HFFc6 (cell line): ENCODE data around the gene TRIM2. TPM values are rescaled to one million over a fixed set of nuclear protein-coding genes. Genes with fewer than 3 reads are reported as not detected.

ENCODE experiments used
- DNase-seq: peaks from one replicate; pipeline ENCODE4 v3.0.0-alpha.2; 2018
- H3K27ac Mint-ChIP-seq: 2 replicates; pipeline ENCODE4 v1.8.0; 2020; ENCODE audit warnings: mild to moderate bottlenecking, mixed read lengths
- H3K27me3 Mint-ChIP-seq: 2 replicates; pipeline ENCODE4 v1.8.0; 2021; ENCODE audit warnings: mild to moderate bottlenecking, moderate library complexity, mixed read lengths; ENCODE audit not compliant: insufficient read depth
- H3K36me3 Mint-ChIP-seq: 2 replicates; pipeline ENCODE4 v1.8.0; 2021; ENCODE audit warnings: low read depth, mixed read lengths
- H3K4me1 Mint-ChIP-seq: 2 replicates; pipeline ENCODE4 v1.8.0; 2020; ENCODE audit warnings: low read depth, mixed read lengths
- H3K4me3 Mint-ChIP-seq: 2 replicates; pipeline ENCODE4 v1.8.0; 2020; ENCODE audit warnings: mild to moderate bottlenecking, moderate library complexity, mixed read lengths
- H3K9me3 Mint-ChIP-seq: 2 replicates; pipeline ENCODE4 v1.8.0; 2020; ENCODE audit warnings: mild to moderate bottlenecking, mixed read lengths
- total RNA-seq, 6 experiments: library from RNA; stranded (reverse); fragmentation: NEBNext Ultra II Directional; extraction: Animal tissue kit (Norgen Biotek cat#: 25700); gene quantifications; 2 replicates in 1 of 6; 3 replicates in 5 of 6; pipeline ENCODE4 v1.2.3, GENCODE V29; 2021
- TF ChIP-seq, protein P1 (sequence below): fragments of 200-600 bp; sonication (generic); IDR thresholded peaks from 2 replicates; pipeline ENCODE4 v1.5.0; 2021; ENCODE audit warnings: antibody characterized with exemption, mild to moderate bottlenecking

Gene TRIM2
- total RNA-seq, 6 experiments from 2014 or later, result 32.3 to 39.6 (median 34.9) TPM

DNA sequence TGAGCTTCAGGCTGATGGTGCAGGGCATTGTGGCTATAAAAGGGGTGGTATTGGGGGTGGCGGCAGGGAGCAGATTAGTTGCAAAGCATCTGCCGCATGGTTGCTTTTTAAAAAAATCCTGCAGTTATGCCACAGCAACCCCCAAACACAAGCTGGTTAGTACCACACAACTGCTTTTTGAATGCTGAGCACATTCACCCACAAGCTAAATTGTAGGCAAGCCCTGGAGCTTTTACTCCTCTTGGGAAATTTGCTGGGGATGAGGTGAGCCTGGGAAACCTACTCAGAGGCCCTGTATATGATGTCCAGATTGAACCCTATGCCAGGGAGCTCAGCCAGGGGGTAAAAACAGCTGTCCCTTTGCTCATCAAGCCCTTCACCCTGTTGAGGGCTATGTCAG lies 33.8 kb upstream of the TRIM2 start:
- Mint-ChIP-seq H3K9me3 (no peaks in the 10 kb centered on the region), H3K36me3 (no peaks in the 10 kb centered on the region), H3K27me3 (peaks cover 21% of the 10 kb centered on the region), H3K27ac (no peak overlapping the region), H3K4me3 (no peak overlapping the region), H3K4me1 (no peaks in the 10 kb centered on the region)
- TF ChIP-seq, protein P1, sequence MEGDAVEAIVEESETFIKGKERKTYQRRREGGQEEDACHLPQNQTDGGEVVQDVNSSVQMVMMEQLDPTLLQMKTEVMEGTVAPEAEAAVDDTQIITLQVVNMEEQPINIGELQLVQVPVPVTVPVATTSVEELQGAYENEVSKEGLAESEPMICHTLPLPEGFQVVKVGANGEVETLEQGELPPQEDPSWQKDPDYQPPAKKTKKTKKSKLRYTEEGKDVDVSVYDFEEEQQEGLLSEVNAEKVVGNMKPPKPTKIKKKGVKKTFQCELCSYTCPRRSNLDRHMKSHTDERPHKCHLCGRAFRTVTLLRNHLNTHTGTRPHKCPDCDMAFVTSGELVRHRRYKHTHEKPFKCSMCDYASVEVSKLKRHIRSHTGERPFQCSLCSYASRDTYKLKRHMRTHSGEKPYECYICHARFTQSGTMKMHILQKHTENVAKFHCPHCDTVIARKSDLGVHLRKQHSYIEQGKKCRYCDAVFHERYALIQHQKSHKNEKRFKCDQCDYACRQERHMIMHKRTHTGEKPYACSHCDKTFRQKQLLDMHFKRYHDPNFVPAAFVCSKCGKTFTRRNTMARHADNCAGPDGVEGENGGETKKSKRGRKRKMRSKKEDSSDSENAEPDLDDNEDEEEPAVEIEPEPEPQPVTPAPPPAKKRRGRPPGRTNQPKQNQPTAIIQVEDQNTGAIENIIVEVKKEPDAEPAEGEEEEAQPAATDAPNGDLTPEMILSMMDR, result no peak
- DNase-seq, result no peak

DNA sequence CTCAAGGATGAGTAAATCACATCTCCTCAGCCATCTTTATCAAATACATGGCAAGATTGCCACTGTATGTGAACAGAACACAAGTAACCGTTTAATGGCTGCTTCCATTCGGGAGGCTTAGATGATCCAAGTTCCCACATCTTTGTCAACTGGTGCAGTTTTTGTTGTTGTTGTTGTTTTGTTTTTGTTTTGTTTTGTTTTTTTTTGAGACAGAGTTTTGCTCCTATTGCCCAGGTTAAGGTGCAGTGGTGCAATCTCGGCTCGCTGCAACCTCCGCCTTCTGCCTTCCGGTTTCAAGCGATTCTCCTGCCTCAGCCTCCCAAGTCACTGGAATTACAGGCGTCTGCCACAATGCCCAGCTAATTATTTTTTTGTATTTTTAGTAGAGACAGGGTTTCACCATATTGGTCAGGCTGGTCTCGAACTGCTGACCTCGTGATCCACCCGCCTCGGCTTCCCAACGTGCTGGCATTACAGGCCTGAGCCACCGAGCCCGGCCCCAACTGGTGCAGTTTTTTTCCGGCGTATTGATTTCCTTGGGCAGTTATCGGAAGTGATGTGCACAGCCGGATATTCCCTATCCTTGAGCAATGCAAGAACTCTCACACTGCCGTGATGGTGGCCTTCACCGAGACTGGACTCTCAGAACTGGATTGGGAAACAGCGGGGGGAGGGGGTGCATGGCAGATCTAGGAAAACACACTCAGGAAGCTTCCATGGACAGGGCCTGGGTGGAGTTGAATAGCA lies 29.2 kb upstream of the TRIM2 start:
- Mint-ChIP-seq H3K27me3 (peaks cover 13% of the 10 kb centered on the region), H3K4me3 (no peak overlapping the region), H3K36me3 (no peaks in the 10 kb centered on the region), H3K4me1 (peaks cover 10% of the 10 kb centered on the region), H3K9me3 (no peaks in the 10 kb centered on the region), H3K27ac (no peak overlapping the region)
- DNase-seq, result no peak
- TF ChIP-seq, protein P1, result no peak

DNA sequence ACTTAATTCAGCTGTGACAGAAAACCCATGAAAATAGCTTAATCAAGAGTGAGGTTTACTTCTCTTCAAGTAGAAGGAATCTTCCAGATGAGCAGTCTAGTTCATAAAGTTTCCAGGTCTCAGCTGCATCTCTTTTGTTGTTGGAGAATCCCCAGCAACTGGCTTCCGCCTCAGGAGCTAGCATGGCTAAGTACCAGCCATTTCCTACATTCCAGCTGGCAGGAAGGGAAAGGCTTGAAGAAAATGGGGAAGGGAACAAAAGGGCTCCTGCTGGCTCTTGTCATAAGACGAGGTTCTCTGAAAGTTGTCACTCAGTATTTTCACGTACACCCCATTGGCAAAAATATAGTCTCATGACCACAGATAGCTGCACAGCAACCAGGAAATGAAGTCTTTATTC lies 27.3 kb upstream of the TRIM2 start:
- DNase-seq, result no peak
- Mint-ChIP-seq H3K27me3 (peaks cover 1% of the 10 kb centered on the region), H3K36me3 (no peaks in the 10 kb centered on the region), H3K9me3 (no peaks in the 10 kb centered on the region), H3K27ac (no peak overlapping the region), H3K4me1 (peaks cover 21% of the 10 kb centered on the region), H3K4me3 (no peak overlapping the region)
- TF ChIP-seq, protein P1, result no peak

DNA sequence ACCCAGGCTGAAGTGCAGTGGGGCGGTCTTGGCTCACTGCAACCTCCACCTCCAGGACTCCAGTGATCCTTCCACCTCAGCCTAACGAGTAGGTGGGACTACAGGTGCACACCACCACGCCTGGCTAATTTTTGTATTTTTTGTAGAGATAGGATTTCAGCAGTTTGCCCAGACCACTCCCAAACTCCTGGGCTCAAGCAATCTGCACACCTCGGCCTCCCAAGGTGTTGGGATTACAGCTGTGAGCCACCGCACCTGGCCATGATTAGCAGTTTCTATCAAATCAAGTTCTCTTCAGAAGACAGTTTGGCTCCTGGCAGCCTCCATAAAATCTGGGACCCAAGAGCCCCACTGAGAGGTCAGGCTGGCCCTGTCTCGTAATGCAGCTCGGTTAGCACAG lies 26.4 kb upstream of the TRIM2 start:
- Mint-ChIP-seq H3K36me3 (no peaks in the 10 kb centered on the region), H3K9me3 (no peaks in the 10 kb centered on the region), H3K4me1 (peaks cover 23% of the 10 kb centered on the region), H3K4me3 (no peak overlapping the region), H3K27ac (no peak overlapping the region), H3K27me3 (peaks cover 1% of the 10 kb centered on the region)
- TF ChIP-seq, protein P1, result no peak
- no peak for DNase-seq

DNA sequence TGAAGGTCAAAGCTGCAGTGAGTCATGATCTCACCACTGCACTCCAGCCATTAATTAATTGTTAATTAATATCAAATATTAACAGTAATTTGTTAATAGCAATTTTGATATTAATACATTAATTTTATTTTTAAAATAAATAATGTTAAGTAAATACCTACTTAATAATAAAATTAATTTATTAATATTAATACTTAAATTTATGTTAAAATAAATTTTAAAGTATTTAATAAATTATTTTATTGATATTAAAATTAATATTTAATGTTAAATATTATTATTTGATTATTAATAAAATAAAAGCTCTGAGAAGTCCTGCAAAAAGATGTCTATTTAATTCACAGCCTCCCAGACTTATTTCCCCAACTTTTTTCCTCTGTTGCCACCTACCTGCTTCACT lies 25.1 kb upstream of the TRIM2 start:
- no peak overlapping the region for H3K27ac Mint-ChIP-seq

More for the DNA sequence above, 25.1 kb upstream of the TRIM2 start:
- H3K9me3 Mint-ChIP-seq, result no peaks in the 10 kb centered on the region
- TF ChIP-seq, protein P1, result no peak
- H3K4me3 Mint-ChIP-seq, result no peak overlapping the region
- DNase-seq, result no peak
- peaks cover 4% of the 10 kb centered on the region for H3K27me3 Mint-ChIP-seq
- no peaks in the 10 kb centered on the region for H3K36me3 Mint-ChIP-seq
- H3K4me1 Mint-ChIP-seq, result peaks cover 23% of the 10 kb centered on the region
